Fibroblast of villous mesenchyme (primary cell): ENCODE results near the gene UQCC5. TPM values are rescaled to one million over a fixed set of nuclear protein-coding genes. Genes with fewer than 3 reads are reported as not detected.

Source experiments
- DNase-seq: peaks from one replicate; pipeline ENCODE4 v3.0.0-alpha.2; 2010; ENCODE audit warnings: low read depth
- H3K4me3 ChIP-seq: 2 replicates; pipeline ENCODE4 v1.5.1; 2011; ENCODE audit warnings: low read depth, mild to moderate bottlenecking, low read length
- total RNA-seq: library from RNA; depleted of rRNA; stranded (reverse); fragments of >200 nt; gene quantifications from 2 replicates; pipeline ENCODE4 v1.2.3, GENCODE V29; 2012
- TF ChIP-seq, protein P1 (sequence below): IDR thresholded peaks from 2 replicates; pipeline ENCODE4 v1.5.1; 2012; ENCODE audit warnings: low read depth, mild to moderate bottlenecking, low read length; ENCODE audit not compliant: insufficient read depth

Gene UQCC5
- total RNA-seq, 1 donor, result 17.7 TPM

DNA sequence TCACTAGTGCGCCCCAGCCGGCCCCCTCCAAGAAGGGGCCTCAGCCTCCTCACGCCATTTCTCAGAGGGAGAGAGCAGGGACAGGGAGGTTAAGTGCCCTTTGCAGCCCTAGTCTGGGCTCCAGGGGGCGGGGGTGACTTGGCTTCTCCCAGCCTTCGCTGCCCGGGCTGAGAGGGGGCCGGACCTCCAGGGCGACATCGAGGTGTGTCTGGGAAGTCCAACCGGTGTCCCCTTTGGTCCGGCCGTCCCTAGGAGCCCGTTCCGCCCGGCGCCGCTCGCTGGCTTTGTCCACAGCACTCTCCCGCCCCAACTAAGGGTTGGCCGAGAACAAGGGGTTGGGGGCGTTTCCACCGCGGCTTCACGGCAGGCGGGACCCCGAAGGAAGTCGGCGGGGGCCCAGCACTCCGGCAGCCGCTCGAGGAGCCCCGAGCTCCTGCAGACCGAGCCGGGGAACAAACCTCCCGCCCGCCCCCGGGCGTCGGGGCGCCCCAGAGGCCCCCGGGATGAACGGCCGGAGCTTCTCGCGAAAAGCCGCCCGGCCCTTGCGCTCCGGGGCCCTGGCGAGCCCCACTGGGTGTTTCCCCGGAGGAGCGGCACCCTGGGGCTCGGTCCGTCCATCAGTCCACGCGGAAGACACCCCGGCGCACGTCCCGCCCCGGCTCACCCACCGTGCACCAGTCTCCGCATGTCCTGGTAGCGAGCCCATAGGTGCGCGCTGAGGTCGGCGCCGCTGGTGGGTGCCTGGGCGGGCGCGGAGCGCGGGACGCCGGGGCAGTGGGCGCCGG is 3.4 kb upstream of the UQCC5 start:
- TF ChIP-seq, protein P1, sequence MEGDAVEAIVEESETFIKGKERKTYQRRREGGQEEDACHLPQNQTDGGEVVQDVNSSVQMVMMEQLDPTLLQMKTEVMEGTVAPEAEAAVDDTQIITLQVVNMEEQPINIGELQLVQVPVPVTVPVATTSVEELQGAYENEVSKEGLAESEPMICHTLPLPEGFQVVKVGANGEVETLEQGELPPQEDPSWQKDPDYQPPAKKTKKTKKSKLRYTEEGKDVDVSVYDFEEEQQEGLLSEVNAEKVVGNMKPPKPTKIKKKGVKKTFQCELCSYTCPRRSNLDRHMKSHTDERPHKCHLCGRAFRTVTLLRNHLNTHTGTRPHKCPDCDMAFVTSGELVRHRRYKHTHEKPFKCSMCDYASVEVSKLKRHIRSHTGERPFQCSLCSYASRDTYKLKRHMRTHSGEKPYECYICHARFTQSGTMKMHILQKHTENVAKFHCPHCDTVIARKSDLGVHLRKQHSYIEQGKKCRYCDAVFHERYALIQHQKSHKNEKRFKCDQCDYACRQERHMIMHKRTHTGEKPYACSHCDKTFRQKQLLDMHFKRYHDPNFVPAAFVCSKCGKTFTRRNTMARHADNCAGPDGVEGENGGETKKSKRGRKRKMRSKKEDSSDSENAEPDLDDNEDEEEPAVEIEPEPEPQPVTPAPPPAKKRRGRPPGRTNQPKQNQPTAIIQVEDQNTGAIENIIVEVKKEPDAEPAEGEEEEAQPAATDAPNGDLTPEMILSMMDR, result no peak
- H3K4me3 ChIP-seq, result peak overlapping the region; percentile 76
- peak; percentile 16 for DNase-seq

DNA sequence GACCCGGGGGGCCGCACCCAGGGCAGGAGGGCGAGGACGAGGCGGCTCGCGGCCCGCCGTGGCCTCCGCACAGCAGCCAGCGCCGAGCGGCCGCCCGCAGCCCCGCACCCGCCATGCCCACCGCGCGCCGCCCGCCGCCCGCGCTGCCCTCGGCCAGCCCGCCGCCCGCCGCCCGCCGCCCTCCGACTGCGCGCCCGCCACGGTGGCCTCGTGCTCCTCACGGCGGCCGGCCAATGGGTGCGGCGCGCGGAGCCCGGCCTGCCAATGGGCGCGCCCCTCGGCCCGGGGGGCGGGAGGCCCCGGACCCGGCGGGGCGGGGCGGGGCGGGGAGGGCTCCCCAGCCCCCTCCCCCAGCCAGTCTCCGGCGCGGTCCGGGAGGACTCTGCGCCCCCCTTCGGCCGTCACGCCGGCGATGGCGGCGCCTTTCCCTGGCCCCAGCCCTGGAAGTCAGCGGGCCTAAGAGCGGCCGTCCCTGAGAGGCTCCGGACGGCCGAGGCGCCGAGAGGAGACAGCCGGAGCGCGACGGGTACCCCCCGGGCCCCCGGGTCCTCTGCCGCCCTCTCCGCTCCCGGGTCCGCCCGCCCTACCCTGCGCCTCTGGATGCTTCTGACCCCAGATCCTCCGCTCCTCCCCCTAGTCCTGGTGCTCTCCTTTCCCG is 2.7 kb upstream of the UQCC5 start, which contains the start of gene NT5DC2:
Gene NT5DC2, minus strand, starts transcription at position 235 of the 658 bp plus-strand sequence. Its CDS starts 120 bp downstream, at position 115.
- H3K4me3 ChIP-seq, result peak within 1 kb of the TSS; percentile 76
- TF ChIP-seq, protein P1, result no peak
- DNase-seq, result peak; percentile 73

DNA sequence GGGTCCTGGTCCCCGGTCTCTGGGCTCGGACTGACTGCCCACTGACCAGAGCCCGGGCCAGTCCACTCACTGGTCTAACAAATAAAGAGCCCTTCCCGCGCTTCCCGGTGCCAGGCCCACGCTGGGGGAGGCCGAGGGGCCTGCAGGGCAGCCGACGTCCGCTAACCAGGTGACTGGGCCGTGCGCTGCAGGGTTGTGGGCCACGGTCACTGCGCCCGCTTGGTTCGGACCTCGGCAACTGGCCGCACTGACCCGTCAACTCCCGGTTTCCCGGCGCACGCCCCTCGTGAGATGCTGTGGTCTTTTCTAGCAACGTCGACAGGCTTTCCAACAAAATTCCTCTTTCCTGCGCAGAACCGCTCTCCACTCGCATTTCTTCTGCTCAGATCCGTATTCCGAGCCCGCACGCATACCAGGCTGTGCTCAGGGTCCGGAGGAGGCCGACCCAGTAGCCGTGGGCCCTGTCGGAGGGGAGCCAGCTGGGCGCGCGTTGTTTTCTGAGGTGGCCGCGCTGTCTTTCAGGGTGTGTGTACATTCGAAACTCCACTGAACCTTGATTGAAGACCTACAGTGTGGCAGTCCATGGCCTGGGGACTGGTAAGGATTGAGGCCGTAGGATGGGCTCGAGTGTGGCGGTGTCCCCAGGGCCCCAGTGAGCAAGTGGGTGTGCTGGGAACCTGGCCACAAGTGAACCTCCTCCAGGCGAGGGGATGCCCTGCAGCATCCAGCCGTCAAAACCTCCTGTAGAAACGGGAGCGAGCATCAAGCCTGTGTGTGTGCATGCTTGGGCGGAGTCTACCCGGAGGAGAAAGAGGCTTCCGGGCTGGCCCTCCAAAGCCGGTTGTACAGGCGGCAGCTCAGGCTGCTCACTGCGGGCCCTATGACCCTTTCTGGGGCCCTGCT is 1.9 kb upstream of the UQCC5 start:
- TF ChIP-seq, protein P1, result no peak
- DNase-seq, result peak; percentile 41
- peak overlapping the region; percentile 64 for H3K4me3 ChIP-seq

DNA sequence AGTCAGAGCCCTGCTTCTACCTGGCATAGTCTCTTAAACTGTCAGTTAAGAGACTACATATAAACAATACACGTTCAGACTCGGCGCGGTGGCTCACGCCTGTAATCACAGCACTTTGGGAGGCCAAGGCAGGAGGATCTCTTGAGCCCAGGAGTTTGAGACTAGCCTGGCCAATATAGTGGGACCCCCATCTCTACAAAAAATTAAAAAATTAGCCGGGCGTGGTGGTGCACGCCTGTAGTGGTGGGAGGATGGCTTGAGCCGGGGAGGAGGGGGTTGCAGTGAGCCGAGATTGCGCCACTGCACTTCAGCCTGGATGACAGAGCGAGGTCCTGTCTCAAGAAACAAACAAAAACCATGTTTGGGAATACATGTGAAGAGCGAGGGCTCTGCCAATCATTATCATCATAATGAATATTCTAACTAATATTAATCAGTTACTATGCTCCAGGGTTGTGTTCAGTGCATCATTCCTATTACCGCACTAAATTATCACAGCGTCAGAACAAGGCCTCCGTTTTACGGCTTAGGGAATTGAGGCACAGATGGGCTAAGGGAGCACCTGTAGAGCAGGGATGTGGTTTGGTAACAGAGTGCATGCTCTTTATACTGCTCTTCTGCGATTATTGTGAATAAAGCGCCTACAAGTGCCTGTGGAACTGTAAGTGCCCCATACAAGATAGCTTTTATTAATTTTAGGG is 844 bp upstream of the UQCC5 start:
- no peak for DNase-seq
- TF ChIP-seq, protein P1, result no peak
- no peak overlapping the region for H3K4me3 ChIP-seq

DNA sequence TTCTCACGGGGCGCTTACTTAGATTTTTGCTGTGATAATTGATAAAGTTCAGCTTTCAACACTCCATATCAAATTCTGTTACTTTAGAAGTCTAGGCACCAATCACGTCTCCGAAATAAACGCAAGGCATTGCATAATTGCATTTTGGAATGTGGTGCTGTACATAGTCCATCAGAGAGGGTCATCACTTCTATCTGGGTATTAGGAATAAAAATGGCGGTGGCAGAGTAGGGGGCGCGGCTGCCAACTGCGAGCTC is 365 bp upstream of the UQCC5 start:
- no peak for DNase-seq
- H3K4me3 ChIP-seq, result peak overlapping the region; percentile 7
- TF ChIP-seq, protein P1, result no peak

DNA sequence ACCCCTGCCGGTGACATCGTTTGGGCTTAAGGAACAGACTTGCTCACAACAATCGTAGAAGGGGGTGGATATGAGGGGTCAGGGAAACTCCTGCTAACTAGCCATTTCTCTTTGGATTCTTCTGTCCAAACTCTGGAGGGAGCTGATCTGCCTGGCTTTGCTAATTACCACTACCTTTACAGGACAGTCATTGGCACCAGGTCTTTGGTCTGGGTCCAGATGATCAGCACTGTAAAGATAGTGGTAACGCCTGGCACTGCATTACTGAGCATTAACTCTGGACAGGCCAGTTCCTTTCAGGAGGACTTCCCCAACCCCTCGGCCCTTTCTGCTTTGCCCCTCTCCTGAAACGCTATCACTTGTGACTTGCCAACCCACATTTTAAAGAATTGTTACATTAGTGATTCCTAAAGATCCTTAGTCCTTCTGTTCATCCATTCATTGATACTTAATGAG is 788 bp downstream of the UQCC5 start:
- H3K4me3 ChIP-seq, result peak overlapping the region; percentile 83
- TF ChIP-seq, protein P1, result no peak
- no peak for DNase-seq
